Measurements from ENCODE around the gene SPOUT1.
"Not testable (repeated sequence)": the region's sequence is repeated elsewhere in the genome, so short reads cannot be mapped to it uniquely, and the experiment has no call there.

The SPOUT1 gene, protein sequence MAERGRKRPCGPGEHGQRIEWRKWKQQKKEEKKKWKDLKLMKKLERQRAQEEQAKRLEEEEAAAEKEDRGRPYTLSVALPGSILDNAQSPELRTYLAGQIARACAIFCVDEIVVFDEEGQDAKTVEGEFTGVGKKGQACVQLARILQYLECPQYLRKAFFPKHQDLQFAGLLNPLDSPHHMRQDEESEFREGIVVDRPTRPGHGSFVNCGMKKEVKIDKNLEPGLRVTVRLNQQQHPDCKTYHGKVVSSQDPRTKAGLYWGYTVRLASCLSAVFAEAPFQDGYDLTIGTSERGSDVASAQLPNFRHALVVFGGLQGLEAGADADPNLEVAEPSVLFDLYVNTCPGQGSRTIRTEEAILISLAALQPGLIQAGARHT

DNA sequence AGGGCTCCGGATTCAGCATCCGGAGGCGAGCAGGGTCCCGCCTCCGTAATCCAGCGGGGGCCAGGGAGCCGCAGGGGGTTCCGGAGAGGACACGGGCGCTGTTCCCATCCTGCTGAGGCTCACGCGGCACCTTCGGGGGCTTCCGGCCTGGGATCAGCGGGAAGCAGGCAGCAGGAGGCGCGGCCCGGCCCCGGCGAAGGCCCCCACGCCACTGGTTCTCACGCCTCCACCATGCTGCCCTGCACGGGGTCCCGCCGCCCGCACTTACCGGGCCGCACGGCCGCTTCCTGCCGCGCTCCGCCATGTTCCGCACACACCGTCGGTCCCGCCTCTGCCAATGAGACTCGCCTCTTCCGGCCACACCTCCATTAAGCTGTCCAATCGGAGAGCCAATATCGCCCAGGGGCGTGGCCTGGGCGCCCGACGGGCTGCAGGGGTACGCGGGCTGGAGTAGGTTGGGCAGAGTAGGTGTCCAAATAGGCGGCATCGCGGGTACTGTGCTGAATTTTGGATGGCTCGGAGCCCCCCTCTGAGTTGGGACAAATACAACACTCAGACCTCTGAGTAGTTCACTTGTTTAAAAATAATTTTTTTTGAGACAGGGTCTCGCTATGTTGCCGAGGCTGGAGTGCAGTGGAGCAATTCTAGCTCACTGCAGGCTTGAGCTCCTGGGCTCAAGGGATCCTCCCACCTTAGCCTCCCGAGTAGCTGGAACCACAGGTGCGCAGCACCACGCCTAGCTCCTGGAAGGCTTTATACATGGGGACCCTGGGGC lies at the start of gene SPOUT1:
TSS of gene SPOUT1 (minus strand) at position 318 of the 775 bp plus-strand sequence. CDS start at position 304, 14 bp downstream.
- DNase-seq (ENCODE audit: low read depth) = peak; percentile 85

DNA sequence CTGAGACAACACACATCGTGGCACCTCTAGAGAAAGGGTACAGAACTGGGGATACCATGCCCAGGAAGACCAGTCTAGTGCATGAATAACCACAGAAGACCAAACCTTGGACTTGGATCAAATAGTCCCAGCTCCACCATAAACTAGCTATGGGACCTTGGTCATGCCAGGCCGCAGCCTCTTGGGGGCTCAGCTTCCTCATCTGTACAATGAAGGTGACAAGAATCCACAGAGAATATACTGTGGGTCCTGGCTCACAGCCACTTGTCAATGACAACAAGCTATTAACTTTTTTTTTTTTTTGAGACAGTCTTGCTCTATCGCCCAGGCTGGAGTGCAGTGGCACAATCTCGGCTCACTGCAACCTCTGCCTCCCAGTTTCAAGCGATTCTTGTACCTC lies 48.3 kb upstream of the SPOUT1 start:
- no peak for DNase-seq (ENCODE audit: low read depth)

DNA sequence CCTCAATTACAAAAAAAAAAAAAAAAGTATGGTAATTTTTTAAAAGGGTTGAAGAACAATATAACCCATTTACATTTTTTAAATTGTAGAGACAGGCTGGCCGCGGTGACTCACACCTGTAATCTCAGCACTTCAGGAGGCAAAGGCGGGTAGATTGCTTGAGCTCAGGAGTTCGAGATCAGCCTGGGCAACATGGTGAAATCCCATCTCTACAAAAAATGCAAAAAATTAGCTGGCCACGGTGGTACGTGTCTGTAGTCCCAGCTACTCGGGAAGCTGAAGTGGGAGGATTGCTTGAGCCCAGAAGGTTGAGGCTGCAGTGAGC lies 41.3 kb upstream of the SPOUT1 start:
- not testable (repeated sequence) for DNase-seq (ENCODE audit: low read depth)

DNA sequence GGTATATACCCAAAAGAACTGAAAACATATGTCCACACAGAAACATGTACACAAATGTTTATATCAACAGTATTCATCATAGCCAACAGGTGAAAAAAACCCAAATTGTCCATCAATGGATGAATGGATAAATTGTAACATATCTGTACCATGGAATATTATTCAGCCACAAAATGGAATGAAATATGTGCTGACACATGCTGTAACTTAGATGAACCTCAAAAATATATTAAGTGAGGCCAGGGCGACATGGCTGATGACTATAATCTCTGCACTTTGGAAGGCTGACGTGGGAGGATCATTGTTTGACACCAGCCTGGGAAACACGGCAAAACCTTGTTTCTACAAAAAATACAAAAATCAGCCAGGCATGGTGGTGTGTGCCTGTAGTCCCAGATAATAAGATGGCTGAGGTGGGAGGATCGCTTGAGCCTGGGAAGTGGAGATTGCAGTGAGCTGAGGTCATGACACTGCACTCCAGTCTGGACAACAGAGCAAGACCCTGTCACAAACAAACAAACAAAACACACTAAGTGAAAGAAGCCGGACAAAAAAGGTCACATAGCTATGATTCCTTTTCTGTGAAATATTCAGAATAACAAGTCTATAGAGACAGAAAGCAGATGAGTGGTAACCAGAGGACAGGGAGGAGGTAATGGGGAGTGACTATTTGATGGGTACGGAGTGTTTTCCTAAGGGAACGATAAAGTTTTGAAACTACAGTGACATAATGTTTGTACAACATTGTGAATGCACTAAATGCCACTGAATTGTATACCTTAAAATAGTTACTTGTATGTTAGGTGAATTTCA lies 40.7 kb upstream of the SPOUT1 start:
- DNase-seq (ENCODE audit: low read depth) = no peak

DNA sequence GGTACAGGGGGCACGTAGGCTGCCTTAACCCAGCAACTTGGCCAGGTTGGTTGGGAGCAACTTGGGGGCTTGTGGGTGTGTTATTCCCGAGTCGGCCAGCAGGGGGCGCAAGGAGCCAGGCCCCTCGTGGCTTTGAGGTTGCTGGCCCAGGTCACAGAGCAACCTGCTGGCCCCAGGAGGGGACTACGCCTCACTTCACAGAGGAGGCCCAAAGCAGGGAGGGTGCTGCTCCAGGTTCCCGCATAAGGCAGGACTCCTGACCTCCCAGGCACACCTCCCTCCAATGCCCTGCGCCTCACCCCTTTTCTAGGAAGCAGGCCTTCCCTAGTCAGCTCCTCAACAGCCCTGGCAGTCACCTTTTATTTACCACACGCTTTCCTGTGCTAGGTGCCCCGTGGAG lies 34.1 kb upstream of the SPOUT1 start:
- no peak for DNase-seq (ENCODE audit: low read depth)

DNA sequence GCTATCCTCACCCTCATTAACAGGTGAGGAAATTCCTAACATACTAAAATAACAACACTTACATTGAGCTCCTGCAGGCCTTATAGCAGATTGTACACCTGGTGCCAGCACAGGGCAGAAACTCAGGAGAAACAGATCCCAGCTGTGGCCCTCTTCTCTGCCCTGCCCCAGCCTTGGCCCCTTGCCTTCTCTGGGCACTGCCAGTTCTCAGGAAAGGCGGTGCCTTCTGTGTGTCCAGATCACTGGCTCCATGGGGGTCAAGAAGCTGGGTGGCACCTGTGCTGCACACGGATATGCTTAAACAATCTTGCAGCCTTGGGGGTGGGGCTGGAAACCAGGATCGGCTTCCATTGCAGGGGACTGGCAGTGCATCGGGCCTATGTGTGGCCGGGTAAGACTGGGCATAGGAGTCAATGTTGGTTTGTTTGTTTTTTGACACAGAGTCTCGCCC lies 32.8 kb upstream of the SPOUT1 start:
- DNase-seq (ENCODE audit: low read depth) = no peak

DNA sequence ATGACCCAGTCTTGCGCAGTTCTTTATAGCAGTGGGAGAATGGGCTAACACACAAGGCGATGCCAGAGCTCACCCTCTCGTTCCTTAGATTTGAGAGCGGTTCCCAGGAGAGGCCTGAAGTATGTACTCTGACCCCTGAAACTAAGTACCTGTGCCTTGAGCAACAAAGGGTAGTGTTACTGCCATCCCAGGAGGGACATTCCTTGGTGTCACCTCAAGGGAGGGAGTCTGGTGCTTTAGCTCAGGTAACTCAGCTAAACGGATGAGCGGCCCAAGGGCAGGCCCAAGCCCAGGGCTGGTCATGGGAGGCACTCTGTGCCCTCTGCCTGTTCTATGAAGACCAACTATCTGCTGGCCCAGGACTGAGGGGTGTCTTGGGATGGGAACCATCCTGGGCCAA lies 31.9 kb upstream of the SPOUT1 start:
- no peak for DNase-seq (ENCODE audit: low read depth)

DNA sequence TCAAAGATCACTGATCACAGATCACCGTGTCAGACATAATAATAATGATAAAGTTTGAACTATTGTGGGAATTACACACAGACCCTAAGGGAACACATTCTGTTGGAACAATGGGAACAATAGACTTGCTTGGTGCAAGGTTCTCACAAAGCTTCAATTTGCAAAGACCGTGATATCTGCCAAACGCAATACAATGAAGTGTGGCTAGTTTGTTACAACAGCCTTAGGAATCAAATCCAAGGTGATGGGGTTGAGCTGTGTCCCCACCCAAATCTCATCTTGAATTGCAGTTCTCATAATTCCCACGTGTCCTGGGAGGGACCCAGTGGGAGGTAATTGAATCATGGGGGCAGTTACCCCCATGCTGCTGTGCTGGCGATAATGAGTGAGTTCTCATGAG lies 31.3 kb upstream of the SPOUT1 start:
- DNase-seq (ENCODE audit: low read depth) = no peak

DNA sequence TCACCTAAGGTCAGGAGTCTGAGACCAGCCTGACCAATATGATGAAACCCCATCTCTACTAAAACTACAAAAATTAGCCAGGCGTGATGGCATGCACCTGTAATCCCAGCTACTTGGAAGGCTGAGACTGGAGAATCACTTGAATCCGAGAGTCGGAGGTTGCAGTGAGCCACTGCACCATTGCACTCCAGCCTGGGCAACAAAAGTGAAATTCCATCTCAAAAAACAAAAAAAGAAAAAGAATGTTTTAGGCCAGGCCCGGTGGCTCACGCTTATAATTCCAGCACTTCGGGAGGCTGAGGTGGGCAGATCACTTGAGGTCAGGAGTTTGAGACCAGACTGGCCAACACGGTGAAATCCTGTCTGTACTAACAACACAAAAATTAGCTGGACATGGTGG lies 28.9 kb upstream of the SPOUT1 start:
- not testable (repeated sequence) for DNase-seq (ENCODE audit: low read depth)

DNA sequence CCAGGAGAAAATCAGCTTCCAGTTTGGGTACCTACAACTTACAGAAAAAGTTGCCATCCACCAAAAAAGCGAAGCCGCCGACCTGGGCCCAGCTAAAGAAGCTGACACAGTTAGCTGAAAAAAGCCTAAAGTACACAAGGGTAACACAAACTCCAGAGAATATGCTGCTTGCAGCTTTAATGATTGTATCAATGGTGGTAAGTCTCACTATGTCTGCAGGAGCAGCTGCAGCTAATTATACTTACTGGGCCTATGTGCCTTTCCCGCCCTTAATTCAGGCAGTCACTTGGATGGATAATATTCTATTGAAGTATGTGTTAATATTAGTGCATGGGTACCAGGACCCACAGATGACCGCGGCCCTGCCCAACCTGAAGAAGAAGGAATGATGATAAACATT lies 24.9 kb upstream of the SPOUT1 start:
- DNase-seq (ENCODE audit: low read depth) = not testable (repeated sequence)

DNA sequence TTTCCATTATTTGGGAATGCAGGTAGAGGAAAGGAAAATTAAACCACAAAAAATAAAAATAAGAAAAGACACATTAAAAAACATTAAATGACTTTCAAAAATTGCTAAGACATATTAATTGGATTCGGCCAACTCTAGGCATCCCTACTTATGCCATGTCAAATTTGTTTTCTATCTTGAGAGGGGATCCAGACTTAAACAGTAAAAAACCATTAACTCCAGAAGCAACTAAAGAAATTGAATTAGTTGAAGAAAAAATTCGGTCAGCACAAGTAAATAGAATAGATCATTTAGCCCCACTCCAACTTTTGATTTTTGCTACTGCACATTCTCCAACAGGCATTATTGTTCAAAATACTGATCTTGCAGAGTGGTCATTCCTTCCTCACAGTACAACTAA lies 23.1 kb upstream of the SPOUT1 start:
- not testable (repeated sequence) for DNase-seq (ENCODE audit: low read depth)

DNA sequence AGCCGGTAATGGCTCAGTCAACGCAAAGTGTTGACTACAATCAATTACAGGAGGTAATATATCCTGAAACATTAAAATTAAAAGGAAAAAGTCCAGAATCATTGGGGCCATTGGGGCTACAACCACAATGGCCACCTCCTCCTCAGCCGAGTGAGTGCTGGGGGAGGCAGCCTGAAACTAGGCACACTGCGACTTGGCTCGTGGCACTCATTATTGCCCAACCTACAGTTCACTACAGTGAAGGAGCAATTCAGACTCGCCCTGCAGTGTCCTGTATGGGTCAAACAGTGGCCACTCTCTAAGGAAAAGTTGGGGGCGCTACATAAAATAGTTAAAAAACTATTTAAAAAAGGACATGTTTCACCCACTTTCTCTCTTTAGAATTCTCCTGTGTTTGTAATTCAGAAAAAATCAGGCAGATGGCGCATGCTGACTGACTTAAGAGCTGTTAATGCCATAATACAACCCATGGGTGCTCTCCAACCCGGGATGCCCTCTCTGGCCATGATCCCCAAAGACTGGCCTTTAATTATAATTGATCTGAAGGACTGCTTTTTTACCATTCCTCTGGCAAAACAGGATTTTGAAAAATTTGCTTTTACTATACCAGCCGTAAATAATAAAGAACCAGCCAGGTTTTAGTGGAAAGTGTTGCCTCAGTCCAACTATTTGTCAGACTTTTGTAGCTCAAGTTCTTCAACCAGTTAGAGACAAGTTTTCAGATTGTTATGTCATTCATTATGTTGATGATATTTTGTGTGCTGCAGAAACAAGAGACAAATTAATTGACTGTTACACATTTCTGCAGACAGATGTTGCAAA lies 22.4 kb upstream of the SPOUT1 start:
- peak; percentile 23 for DNase-seq (ENCODE audit: low read depth)

DNA sequence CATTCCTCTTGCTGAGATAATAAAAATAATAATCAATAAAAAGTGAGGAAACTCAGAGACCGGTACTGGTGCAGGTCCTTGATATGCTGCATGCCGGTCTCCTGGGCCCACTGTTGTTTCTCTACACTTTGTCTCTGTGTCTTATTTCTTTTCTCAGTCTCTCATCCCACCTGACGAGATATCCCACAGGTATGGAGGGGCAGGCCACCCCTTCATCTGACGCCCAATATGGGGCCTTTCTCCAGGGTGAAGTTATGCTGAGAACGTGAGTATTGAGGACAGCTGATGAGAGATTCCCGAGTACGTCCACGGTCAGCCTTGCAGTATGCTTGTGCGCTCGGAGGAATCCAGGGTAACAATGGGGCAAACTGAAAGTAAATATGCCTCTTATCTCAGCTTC lies 21.4 kb upstream of the SPOUT1 start:
- DNase-seq (ENCODE audit: low read depth) = not testable (repeated sequence)

DNA sequence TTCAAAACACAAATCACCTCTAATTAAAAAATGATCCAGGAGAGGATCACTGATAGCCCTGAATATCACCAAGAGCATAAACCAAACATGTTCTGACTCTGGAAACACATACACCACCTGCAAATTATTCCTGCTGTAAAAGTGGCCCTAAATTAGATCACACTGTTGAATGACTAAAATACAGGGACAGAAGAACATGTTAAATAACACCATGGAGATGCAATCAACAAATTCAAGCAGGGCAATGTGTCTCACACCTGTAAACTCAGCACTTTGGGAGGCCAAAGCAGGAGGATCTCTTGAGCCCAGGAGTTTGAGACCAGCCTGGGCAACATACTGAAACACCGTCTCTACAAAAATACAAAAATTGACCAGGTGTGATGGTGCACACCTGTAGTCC lies 18.2 kb upstream of the SPOUT1 start:
- no peak for DNase-seq (ENCODE audit: low read depth)

DNA sequence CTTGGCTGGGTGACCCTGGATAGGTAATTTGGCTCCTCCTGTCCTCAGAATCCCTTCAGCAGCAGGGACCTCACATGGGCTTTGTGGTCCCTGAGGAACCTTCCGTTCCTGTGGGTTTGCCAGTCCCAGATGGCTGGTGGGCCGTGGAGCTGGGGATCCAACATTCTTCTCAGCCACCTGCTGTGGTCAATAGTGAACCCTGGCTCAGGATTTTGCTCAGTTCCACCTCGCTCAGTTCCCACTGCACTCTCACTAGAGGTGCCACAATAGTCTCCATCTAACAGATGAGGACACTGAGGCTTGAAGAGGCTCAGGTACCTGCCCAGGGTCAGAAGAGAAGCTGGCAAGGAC lies 17.1 kb upstream of the SPOUT1 start:
- DNase-seq (ENCODE audit: low read depth) = no peak

DNA sequence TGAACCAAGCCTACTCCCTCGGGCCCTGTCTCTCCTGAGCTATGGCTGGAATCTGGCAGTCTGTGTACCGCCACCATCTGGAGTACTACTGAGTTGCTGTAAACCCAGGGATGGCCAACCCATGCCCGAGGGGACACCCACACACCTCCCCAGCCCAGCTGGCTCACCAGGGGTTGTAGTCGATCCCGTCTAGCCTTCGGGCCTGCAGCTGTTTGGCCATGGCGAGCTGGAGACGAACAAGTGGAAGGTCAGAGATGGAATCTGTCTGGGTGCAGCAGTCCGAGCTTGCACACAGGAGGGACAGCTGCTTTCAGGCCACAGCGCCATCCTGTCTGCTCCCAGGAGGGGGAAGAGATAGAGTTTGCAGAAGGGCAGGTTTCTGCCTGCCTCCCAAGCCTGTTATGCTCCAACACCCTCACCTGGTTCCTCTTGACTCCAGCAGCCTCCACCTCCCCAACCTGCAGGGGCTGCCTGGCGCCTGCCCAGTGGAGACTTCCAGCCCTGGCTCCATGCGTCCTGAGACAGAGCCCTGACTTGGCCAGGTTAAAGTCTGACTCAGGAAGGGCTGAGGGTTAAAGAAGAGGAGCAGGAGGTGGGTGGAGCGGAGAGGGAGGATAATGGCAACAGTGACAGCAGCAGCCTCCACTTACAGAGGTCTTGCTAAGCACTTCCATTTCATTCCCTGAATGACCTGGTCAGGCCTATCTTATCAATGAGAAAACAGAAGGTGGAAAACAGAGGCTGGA lies 15.8 kb upstream of the SPOUT1 start:
- DNase-seq (ENCODE audit: low read depth) = no peak

DNA sequence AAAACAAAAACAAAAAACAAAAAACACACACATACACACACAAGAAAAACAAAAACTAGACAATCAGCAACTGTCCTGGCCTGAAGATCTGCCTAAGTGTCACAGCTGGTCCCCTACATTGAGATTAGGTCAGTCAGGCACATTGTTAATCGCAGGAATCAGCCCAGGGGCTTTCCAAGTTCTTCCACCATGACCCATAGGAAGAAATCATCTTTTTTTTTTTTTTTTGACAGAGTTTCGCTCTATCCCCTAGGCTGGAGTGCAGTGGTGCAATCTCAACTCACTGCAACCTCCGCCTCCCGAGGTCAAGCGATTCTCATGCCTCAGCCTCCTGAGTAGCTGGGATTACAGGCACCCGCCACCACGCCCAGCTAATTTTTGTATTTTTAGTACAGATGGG lies 13.6 kb upstream of the SPOUT1 start:
- not testable (repeated sequence) for DNase-seq (ENCODE audit: low read depth)

DNA sequence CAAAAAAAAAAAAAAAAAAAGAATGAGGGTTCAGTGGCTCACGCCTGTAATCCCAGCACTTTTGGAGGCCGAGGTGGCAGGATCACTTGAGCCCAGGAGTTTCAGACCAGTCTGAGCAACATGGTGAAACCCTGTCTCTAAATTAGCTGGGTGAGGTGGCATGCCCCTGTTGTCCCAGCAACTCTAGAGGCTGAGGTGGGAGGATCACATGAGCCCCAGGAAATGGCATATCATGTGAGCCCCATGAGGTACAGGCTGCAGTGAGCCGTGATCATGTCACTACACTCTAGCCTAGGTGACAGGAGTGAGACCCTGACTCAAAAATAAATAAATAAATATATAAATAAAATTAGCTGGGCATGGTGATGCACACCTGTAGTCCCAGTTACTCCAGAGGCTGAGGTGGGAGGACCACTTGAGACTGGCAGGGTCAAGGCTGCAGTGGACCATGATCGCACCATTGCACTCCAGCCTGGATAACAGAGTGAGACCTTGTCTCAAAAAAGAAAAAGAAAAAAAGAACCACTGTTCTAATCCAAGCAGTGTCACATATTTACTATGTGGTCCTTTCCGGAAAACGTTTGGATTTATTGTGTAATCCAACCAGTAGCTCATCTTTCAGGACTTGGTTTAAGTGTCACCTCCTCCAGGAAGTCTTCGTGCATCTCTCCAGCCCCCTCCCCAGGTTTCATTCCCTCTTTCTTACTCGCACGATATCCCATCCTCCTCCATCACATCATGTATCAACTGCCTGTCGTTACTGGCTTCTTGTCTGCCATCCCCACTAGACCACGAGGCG lies 12.3 kb upstream of the SPOUT1 start:
- DNase-seq (ENCODE audit: low read depth) = no peak

DNA sequence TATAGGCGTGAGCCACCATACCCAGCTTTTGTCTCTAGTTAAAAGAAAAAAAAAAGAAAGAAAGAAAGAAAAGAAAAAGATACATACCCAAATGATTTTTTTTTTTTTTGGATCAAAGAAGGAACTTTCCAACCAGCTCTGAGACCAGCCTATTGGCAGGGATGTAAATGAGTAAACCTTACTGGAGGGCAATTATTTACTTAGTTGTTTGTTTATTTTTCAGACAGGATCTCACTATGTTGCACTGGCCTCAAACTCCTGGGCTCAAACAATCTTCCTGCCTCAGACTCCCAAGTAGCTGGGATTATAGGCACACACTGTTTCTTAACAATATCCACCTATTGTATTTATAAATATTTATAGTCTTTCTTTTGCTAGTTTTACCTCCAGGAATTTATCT lies 10.9 kb upstream of the SPOUT1 start:
- DNase-seq (ENCODE audit: low read depth) = no peak

DNA sequence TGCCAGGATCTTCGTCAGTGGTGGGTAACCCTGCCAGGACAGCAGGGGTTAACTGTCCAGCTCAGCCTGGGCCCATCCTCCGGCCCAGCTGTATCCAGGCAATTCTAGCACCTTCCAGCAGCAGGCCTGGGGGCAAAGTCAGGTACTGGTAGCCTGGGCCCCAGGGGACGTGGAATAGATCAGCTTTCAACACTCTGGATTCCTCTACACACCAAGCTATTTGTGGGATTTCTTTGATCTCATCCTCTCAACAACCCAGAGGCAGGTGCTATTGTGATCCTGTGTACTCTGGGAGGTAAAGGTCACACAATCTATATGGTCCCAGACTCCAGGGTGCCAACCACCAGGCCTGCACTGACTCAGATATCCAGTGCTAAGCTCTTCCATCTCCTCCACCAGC lies 8.7 kb upstream of the SPOUT1 start:
- no peak for DNase-seq (ENCODE audit: low read depth)
